ENCODE data around the gene GPN3.

The GPN3 gene

GRCh38 chr12:110468214-110469048 is at the start of gene GPN3, which contains the start of gene FAM216A:
Gene GPN3, minus strand, starts transcription at chr12:110468257. Its CDS starts 54 bp downstream, at chr12:110468203.
Gene FAM216A, plus strand, starts transcription at chr12:110468845. Its CDS starts 31 bp downstream, at chr12:110468876.
- H3F3A ChIP-seq (ENCODE audit: control insufficient read depth, insufficient read depth), result no peaks in the 10 kb centered on the region
- H3K36me3 ChIP-seq (ENCODE audit: control insufficient read depth, low read length), result peaks cover 49% of the 10 kb centered on the region
- peaks cover 79% of the 10 kb centered on the region for H3K79me2 ChIP-seq (ENCODE audit: control insufficient read depth, low read length)
- no peaks in the 10 kb centered on the region for H4K20me1 ChIP-seq (ENCODE audit: control insufficient read depth, insufficient read depth, low read depth, low read length)
- peaks cover 32% of the 10 kb centered on the region for H3K4me1 ChIP-seq (ENCODE audit: control insufficient read depth, low read length)
- H3K27me3 ChIP-seq (ENCODE audit: control insufficient read depth, low read length), result no peaks in the 10 kb centered on the region
- no peaks in the 10 kb centered on the region for H3K9me3 ChIP-seq (ENCODE audit: control insufficient read depth, insufficient read depth, low read length)
- H3K9me2 ChIP-seq (replicated peaks; ENCODE audit: control insufficient read depth, low read length), result no peaks in the 10 kb centered on the region
- TF ChIP-seq EZH2phosphoT487 (IDR thresholded peaks at IDR 0.05; ENCODE audit: borderline replicate concordance, low read length), result no peak
- TF ChIP-seq, protein P1, sequence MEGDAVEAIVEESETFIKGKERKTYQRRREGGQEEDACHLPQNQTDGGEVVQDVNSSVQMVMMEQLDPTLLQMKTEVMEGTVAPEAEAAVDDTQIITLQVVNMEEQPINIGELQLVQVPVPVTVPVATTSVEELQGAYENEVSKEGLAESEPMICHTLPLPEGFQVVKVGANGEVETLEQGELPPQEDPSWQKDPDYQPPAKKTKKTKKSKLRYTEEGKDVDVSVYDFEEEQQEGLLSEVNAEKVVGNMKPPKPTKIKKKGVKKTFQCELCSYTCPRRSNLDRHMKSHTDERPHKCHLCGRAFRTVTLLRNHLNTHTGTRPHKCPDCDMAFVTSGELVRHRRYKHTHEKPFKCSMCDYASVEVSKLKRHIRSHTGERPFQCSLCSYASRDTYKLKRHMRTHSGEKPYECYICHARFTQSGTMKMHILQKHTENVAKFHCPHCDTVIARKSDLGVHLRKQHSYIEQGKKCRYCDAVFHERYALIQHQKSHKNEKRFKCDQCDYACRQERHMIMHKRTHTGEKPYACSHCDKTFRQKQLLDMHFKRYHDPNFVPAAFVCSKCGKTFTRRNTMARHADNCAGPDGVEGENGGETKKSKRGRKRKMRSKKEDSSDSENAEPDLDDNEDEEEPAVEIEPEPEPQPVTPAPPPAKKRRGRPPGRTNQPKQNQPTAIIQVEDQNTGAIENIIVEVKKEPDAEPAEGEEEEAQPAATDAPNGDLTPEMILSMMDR (IDR thresholded peaks at IDR 0.05; ENCODE audit: low read depth, low read length, poor library complexity, severe bottlenecking), result no peak
- peak within 1 kb of the TSS; percentile 88 for H3K4me2 ChIP-seq (ENCODE audit: low read length)
- H3K27ac ChIP-seq (ENCODE audit: low read depth, low read length), result peak within 1 kb of the TSS; percentile 89
- H3K4me3 ChIP-seq (ENCODE audit: low read length), result peak within 1 kb of the TSS; percentile 78

- no peaks in the 10 kb centered on the region for H4K20me1 ChIP-seq (ENCODE audit: control insufficient read depth, insufficient read depth, low read depth, low read length)
- 0 out of 2 replicates have a peak, but pooled peaks cover 3% of the 10 kb centered on the region for H3K4me1 ChIP-seq (ENCODE audit: control insufficient read depth, low read length)
- no peaks in the 10 kb centered on the region for H3K79me2 ChIP-seq (ENCODE audit: control insufficient read depth, low read length)
- no peaks in the 10 kb centered on the region for H3K36me3 ChIP-seq (ENCODE audit: control insufficient read depth, low read length)
- no peak for TF ChIP-seq EZH2phosphoT487 (IDR thresholded peaks at IDR 0.05; ENCODE audit: borderline replicate concordance, low read length)
- TF ChIP-seq, protein P1 (IDR thresholded peaks at IDR 0.05; ENCODE audit: low read depth, low read length, poor library complexity, severe bottlenecking), result no peak
- no peaks in the 10 kb centered on the region for H3K9me3 ChIP-seq (ENCODE audit: control insufficient read depth, insufficient read depth, low read length)
- H3F3A ChIP-seq (ENCODE audit: control insufficient read depth, insufficient read depth), result peaks cover 6% of the 10 kb centered on the region; the same call in 1 of the 2 replicates
- H3K27ac ChIP-seq (ENCODE audit: low read depth, low read length), result no peak overlapping the region
- no peak overlapping the region for H3K4me2 ChIP-seq (ENCODE audit: low read length)
- no peaks in the 10 kb centered on the region for H3K27me3 ChIP-seq (ENCODE audit: control insufficient read depth, low read length)
- H3K9me2 ChIP-seq (replicated peaks; ENCODE audit: control insufficient read depth, low read length), result no peaks in the 10 kb centered on the region
- H3K4me3 ChIP-seq (ENCODE audit: low read length), result no peak overlapping the region
Observed at GRCh38 chr12:110516995-110517394, 48.9 kb upstream of the GPN3 start.

DNA sequence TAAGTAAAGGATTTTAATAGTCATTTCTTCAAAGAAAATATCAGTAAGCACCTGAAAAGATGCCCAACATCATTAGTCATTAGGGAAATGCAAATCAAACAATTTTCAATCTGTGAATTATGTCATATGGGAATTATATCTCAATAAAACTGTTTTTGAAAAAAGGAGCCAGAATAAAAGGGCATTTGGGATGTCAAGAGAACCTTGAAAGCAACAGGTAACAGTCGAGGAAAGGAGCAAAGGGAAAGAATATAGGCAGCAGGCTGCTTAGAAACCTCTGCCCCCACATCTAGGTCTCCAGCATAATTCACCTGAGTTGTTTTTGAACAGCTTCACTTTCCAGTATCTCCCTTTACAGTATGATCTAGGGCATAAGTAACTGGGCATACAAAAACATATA is 46.3 kb upstream of the GPN3 start:
- no peaks in the 10 kb centered on the region for H3K9me2 ChIP-seq (replicated peaks; ENCODE audit: control insufficient read depth, low read length)
- H3K79me2 ChIP-seq (ENCODE audit: control insufficient read depth, low read length), result no peaks in the 10 kb centered on the region
- no peaks in the 10 kb centered on the region for H3K27me3 ChIP-seq (ENCODE audit: control insufficient read depth, low read length)
- no peak overlapping the region for H3K4me2 ChIP-seq (ENCODE audit: low read length)
- H3K36me3 ChIP-seq (ENCODE audit: control insufficient read depth, low read length), result no peaks in the 10 kb centered on the region
- no peaks in the 10 kb centered on the region for H4K20me1 ChIP-seq (ENCODE audit: control insufficient read depth, insufficient read depth, low read depth, low read length)
- no peak overlapping the region for H3K4me3 ChIP-seq (ENCODE audit: low read length)
- H3F3A ChIP-seq (ENCODE audit: control insufficient read depth, insufficient read depth), result peaks cover 6% of the 10 kb centered on the region; the same call in 1 of the 2 replicates
- TF ChIP-seq, protein P1 (IDR thresholded peaks at IDR 0.05; ENCODE audit: low read depth, low read length, poor library complexity, severe bottlenecking), result no peak
- no peak for TF ChIP-seq EZH2phosphoT487 (IDR thresholded peaks at IDR 0.05; ENCODE audit: borderline replicate concordance, low read length)
- 0 out of 2 replicates have a peak, but pooled peaks cover 3% of the 10 kb centered on the region for H3K4me1 ChIP-seq (ENCODE audit: control insufficient read depth, low read length)
- no peak overlapping the region for H3K27ac ChIP-seq (ENCODE audit: low read depth, low read length)
- no peaks in the 10 kb centered on the region for H3K9me3 ChIP-seq (ENCODE audit: control insufficient read depth, insufficient read depth, low read length)
